ENCODE measurements around the gene CHD9. TPM values are rescaled to one million over a fixed set of nuclear protein-coding genes. Genes with fewer than 3 reads are reported as not detected.

CHD9 gene
- total and polyA plus RNA-seq, 9 of the 15 experiments (the other 6 are each of a cell fraction or from before 2014, with no cell fraction given): 29.0 to 69.3 (median 40.6) TPM

DNA sequence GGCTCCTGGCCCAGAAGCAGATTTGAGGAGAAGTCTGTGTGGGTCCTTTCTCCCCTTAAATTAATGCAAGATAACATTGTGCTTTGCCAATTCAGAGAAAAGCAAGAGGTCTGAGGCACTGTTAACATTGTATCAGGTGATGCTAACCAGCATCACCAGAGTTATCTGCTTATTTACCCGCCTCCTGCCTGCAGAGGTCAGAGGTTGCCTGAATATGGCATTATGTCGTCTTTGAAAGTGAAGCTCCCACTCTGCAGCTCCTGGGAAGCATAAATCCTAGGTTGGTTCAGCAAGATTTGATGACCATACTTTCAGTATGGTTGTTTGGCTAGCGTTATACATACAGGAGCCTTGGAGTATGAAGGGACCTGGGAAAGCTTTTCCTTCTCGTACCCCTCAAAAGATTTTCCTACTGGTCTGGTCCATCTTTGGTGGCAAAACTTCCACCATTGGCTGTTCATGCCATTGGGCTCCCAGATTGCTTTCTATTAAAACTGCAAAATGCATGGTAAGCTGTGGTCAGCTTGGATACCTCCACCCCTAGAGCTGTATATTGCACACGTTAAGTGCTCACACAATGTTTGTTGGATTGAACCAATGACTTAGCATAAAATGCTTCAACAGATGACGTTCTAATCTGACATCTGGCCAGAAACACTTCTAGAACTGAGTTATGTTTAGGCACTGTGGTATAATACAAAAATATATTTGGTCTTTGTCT is 24.1 kb downstream of the CHD9 start (continued):
- TF ChIP-seq, protein P1, sequence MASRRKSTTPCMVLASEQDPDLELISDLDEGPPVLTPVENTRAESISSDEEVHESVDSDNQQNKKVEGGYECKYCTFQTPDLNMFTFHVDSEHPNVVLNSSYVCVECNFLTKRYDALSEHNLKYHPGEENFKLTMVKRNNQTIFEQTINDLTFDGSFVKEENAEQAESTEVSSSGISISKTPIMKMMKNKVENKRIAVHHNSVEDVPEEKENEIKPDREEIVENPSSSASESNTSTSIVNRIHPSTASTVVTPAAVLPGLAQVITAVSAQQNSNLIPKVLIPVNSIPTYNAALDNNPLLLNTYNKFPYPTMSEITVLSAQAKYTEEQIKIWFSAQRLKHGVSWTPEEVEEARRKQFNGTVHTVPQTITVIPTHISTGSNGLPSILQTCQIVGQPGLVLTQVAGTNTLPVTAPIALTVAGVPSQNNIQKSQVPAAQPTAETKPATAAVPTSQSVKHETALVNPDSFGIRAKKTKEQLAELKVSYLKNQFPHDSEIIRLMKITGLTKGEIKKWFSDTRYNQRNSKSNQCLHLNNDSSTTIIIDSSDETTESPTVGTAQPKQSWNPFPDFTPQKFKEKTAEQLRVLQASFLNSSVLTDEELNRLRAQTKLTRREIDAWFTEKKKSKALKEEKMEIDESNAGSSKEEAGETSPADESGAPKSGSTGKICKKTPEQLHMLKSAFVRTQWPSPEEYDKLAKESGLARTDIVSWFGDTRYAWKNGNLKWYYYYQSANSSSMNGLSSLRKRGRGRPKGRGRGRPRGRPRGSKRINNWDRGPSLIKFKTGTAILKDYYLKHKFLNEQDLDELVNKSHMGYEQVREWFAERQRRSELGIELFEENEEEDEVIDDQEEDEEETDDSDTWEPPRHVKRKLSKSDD (conservative IDR thresholded peaks at IDR 0.05; ENCODE audit: low read length): no peak
- TF ChIP-seq, protein P2, sequence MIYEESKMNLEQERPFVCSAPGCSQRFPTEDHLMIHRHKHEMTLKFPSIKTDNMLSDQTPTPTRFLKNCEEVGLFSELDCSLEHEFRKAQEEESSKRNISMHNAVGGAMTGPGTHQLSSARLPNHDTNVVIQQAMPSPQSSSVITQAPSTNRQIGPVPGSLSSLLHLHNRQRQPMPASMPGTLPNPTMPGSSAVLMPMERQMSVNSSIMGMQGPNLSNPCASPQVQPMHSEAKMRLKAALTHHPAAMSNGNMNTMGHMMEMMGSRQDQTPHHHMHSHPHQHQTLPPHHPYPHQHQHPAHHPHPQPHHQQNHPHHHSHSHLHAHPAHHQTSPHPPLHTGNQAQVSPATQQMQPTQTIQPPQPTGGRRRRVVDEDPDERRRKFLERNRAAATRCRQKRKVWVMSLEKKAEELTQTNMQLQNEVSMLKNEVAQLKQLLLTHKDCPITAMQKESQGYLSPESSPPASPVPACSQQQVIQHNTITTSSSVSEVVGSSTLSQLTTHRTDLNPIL (CRISPR knock-in tag; IDR thresholded peaks at IDR 0.05): no peak
- TF ChIP-seq ZNF785 (CRISPR knock-in tag; IDR thresholded peaks at IDR 0.05) (no peak), NR3C1 (CRISPR knock-in tag; IDR thresholded peaks at IDR 0.05) (no peak), CBFA2T2 (conservative IDR thresholded peaks at IDR 0.05) (no peak), EZH2 (IDR thresholded peaks at IDR 0.05; ENCODE audit: borderline replicate concordance, low read depth, low read length) (no peak), MAZ (CRISPR knock-in tag; conservative IDR thresholded peaks at IDR 0.05 in 1 of 2, IDR thresholded peaks at IDR 0.05 in 1 of 2) (no peak), CHD1 (IDR thresholded peaks at IDR 0.05; ENCODE audit: low read length) (no peak), GTF2A2 (tag; IDR thresholded peaks at IDR 0.05) (no peak), CREB1 (IDR thresholded peaks at IDR 0.05) (no peak), CREB1 (CRISPR knock-in tag; IDR thresholded peaks at IDR 0.05) (no peak), MTA2 (IDR thresholded peaks at IDR 0.05; ENCODE audit: low read depth) (no peak)
- TF ChIP-seq, protein P3, sequence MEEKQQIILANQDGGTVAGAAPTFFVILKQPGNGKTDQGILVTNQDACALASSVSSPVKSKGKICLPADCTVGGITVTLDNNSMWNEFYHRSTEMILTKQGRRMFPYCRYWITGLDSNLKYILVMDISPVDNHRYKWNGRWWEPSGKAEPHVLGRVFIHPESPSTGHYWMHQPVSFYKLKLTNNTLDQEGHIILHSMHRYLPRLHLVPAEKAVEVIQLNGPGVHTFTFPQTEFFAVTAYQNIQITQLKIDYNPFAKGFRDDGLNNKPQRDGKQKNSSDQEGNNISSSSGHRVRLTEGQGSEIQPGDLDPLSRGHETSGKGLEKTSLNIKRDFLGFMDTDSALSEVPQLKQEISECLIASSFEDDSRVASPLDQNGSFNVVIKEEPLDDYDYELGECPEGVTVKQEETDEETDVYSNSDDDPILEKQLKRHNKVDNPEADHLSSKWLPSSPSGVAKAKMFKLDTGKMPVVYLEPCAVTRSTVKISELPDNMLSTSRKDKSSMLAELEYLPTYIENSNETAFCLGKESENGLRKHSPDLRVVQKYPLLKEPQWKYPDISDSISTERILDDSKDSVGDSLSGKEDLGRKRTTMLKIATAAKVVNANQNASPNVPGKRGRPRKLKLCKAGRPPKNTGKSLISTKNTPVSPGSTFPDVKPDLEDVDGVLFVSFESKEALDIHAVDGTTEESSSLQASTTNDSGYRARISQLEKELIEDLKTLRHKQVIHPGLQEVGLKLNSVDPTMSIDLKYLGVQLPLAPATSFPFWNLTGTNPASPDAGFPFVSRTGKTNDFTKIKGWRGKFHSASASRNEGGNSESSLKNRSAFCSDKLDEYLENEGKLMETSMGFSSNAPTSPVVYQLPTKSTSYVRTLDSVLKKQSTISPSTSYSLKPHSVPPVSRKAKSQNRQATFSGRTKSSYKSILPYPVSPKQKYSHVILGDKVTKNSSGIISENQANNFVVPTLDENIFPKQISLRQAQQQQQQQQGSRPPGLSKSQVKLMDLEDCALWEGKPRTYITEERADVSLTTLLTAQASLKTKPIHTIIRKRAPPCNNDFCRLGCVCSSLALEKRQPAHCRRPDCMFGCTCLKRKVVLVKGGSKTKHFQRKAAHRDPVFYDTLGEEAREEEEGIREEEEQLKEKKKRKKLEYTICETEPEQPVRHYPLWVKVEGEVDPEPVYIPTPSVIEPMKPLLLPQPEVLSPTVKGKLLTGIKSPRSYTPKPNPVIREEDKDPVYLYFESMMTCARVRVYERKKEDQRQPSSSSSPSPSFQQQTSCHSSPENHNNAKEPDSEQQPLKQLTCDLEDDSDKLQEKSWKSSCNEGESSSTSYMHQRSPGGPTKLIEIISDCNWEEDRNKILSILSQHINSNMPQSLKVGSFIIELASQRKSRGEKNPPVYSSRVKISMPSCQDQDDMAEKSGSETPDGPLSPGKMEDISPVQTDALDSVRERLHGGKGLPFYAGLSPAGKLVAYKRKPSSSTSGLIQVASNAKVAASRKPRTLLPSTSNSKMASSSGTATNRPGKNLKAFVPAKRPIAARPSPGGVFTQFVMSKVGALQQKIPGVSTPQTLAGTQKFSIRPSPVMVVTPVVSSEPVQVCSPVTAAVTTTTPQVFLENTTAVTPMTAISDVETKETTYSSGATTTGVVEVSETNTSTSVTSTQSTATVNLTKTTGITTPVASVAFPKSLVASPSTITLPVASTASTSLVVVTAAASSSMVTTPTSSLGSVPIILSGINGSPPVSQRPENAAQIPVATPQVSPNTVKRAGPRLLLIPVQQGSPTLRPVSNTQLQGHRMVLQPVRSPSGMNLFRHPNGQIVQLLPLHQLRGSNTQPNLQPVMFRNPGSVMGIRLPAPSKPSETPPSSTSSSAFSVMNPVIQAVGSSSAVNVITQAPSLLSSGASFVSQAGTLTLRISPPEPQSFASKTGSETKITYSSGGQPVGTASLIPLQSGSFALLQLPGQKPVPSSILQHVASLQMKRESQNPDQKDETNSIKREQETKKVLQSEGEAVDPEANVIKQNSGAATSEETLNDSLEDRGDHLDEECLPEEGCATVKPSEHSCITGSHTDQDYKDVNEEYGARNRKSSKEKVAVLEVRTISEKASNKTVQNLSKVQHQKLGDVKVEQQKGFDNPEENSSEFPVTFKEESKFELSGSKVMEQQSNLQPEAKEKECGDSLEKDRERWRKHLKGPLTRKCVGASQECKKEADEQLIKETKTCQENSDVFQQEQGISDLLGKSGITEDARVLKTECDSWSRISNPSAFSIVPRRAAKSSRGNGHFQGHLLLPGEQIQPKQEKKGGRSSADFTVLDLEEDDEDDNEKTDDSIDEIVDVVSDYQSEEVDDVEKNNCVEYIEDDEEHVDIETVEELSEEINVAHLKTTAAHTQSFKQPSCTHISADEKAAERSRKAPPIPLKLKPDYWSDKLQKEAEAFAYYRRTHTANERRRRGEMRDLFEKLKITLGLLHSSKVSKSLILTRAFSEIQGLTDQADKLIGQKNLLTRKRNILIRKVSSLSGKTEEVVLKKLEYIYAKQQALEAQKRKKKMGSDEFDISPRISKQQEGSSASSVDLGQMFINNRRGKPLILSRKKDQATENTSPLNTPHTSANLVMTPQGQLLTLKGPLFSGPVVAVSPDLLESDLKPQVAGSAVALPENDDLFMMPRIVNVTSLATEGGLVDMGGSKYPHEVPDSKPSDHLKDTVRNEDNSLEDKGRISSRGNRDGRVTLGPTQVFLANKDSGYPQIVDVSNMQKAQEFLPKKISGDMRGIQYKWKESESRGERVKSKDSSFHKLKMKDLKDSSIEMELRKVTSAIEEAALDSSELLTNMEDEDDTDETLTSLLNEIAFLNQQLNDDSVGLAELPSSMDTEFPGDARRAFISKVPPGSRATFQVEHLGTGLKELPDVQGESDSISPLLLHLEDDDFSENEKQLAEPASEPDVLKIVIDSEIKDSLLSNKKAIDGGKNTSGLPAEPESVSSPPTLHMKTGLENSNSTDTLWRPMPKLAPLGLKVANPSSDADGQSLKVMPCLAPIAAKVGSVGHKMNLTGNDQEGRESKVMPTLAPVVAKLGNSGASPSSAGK (IDR thresholded peaks at IDR 0.05): no peak
